Measurements from ENCODE around the gene SLC16A5. TPM values are rescaled to one million over a fixed set of nuclear protein-coding genes. Genes with fewer than 3 reads are reported as not detected.
A peak's percentile ranks its signal among the peaks of the same experiment; 100 is the strongest.

The SLC16A5 gene
- total RNA-seq, 2 donors from 2014 or later, result 28.8 to 54.0 TPM

DNA sequence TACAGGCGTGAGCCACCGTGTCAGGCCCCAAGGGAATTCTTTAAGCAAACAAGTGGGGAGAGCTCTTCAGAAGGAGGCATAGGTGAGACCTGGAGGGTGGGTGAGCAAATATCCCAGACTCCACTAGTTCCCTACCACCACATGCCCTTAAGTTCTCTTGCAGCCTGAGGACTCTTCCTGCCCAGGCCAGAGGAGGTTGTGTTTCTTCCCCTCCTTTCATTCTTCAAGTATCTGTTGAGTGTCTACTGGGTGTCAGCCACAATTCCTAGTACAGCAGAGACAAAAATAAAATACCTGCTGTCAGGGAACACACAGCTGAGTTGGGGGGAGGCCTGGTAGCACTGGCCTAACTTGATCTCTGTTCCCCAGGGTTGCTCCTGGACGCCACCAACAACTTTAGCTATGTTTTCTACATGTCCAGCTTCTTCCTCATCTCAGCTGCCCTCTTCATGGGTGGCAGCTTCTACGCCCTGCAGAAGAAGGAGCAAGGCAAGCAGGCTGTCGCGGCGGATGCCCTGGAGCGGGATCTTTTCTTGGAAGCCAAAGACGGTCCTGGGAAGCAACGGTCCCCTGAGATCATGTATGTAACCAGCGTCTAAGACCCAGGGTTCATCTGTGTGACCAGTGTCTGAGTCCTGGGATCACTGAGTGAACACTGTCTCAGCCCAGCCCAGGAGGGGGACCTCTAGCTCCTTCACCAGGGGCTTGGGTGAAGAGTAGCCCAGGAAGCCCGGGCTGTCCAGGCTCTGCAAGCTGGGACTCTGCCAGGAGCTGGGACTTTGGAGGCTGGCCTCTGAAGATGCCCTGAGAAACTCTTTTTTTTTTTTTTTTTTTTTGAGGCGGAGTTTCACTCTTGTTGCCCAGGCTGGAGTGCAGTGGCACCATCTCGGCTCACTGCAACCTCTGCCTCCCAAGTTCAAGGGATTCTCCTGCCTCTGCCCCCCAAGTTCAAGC is 16.1 kb downstream of the SLC16A5 start:
- Histone ChIP-seq H3K27me3 (ENCODE audit: control insufficient read depth, insufficient read depth, low read length, poor library complexity, severe bottlenecking) (no peaks in the 10 kb centered on the region), H3K36me3 (ENCODE audit: control insufficient read depth, insufficient read depth, low read length) (peaks cover 9% of the 10 kb centered on the region), H3K9me3 (ENCODE audit: control insufficient read depth, low read length) (no peaks in the 10 kb centered on the region), H3K27ac (ENCODE audit: low read depth, low read length) (no peak overlapping the region), H3K4me1 (ENCODE audit: control insufficient read depth, insufficient read depth, low read length) (peaks cover 20% of the 10 kb centered on the region), H3K9ac (ENCODE audit: extremely low read depth, low read length, poor library complexity, severe bottlenecking) (no peak overlapping the region), H3K4me3 (ENCODE audit: low read length) (no peak overlapping the region)
- Mint-ChIP-seq H3K36me3 (ENCODE audit: low read depth) (peaks cover 52% of the 10 kb centered on the region), H3K4me1 (peaks cover 33% of the 10 kb centered on the region), H3K27ac (peak overlapping the region; percentile 81), H3K9me3 (no peaks in the 10 kb centered on the region), H3K4me3 (no peak overlapping the region), H3K27me3 (ENCODE audit: insufficient read depth) (no peaks in the 10 kb centered on the region)
- peak; percentile 56 for DNase-seq
- WGBS, 2 experiments (ENCODE audit: insufficient coverage in 1 of 2, insufficient read length in 1 of 2), result 91 to 92% methylated on average over 10 to 14 of the region's 14 CpGs
- TF ChIP-seq, protein P1, sequence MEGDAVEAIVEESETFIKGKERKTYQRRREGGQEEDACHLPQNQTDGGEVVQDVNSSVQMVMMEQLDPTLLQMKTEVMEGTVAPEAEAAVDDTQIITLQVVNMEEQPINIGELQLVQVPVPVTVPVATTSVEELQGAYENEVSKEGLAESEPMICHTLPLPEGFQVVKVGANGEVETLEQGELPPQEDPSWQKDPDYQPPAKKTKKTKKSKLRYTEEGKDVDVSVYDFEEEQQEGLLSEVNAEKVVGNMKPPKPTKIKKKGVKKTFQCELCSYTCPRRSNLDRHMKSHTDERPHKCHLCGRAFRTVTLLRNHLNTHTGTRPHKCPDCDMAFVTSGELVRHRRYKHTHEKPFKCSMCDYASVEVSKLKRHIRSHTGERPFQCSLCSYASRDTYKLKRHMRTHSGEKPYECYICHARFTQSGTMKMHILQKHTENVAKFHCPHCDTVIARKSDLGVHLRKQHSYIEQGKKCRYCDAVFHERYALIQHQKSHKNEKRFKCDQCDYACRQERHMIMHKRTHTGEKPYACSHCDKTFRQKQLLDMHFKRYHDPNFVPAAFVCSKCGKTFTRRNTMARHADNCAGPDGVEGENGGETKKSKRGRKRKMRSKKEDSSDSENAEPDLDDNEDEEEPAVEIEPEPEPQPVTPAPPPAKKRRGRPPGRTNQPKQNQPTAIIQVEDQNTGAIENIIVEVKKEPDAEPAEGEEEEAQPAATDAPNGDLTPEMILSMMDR (conservative IDR thresholded peaks at IDR 0.05), result no peak

DNA sequence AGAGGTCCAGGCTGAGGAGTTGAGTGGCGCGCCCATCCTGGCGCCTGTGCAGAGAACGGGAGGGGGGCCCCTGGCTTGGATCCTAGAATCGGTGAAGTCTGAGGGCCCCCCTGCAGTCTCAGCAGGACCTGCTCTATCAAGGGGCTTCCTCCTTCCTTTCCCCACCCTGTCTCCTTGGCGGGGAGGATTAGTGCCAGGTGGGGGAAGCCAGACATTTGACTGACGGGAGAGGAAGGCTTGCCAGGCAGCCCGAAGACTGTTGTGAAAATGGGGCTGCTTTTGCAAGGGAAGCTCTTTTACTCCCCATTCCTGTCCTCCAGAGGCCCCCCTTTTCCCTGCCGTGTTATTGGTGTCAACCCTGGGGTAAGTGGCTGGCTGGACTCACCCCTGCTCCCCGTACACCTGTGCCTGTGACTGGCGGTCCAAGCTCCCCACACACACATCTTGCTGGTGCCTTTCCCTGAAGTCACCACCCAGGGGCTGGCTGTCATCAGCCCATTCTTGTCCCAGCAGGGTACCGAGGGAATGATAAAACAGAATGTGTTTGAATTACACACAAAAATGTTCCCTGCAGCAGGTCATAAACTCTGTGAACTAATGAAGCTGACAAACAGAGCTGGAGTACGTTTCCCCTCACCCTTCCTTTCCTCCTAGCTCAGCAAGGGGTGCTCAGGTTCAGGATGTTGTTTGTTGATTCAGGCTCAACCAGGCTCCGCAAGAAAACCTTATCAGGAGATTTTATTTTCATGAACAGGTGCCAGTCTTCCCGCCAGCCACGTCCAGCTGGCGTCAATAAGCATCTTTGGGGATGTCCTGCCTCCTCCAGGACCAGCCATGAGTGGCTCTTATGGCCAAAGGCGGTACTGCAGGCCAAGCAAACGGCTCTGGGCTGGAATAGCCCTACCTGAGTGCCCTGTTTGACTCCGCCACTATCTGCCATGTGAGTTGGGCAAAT is 17.6 kb downstream of the SLC16A5 start:
- Histone ChIP-seq H3K9ac (ENCODE audit: extremely low read depth, low read length, poor library complexity, severe bottlenecking) (no peak overlapping the region), H3K4me3 (ENCODE audit: low read length) (no peak overlapping the region), H3K36me3 (ENCODE audit: control insufficient read depth, insufficient read depth, low read length) (peaks cover 3% of the 10 kb centered on the region), H3K9me3 (ENCODE audit: control insufficient read depth, low read length) (no peaks in the 10 kb centered on the region), H3K27ac (ENCODE audit: low read depth, low read length) (no peak overlapping the region), H3K4me1 (ENCODE audit: control insufficient read depth, insufficient read depth, low read length) (peaks cover 19% of the 10 kb centered on the region), H3K27me3 (ENCODE audit: control insufficient read depth, insufficient read depth, low read length, poor library complexity, severe bottlenecking) (no peaks in the 10 kb centered on the region)
- TF ChIP-seq, protein P1 (conservative IDR thresholded peaks at IDR 0.05), result peak; percentile 89
- peaks cover 33% of the 10 kb centered on the region for H3K4me1 Mint-ChIP-seq
- H3K36me3 Mint-ChIP-seq (ENCODE audit: low read depth), result peaks cover 41% of the 10 kb centered on the region
- H3K9me3 Mint-ChIP-seq, result no peaks in the 10 kb centered on the region
- peak overlapping the region; percentile 94 for H3K27ac Mint-ChIP-seq
- H3K27me3 Mint-ChIP-seq (ENCODE audit: insufficient read depth), result no peaks in the 10 kb centered on the region
- peak; percentile 98 for DNase-seq
- H3K4me3 Mint-ChIP-seq, result peak overlapping the region; percentile 21
- WGBS, 2 experiments (ENCODE audit: insufficient coverage in 1 of 2, insufficient read length in 1 of 2), result 51 to 59% methylated on average over 12 to 20 of the region's 20 CpGs

DNA sequence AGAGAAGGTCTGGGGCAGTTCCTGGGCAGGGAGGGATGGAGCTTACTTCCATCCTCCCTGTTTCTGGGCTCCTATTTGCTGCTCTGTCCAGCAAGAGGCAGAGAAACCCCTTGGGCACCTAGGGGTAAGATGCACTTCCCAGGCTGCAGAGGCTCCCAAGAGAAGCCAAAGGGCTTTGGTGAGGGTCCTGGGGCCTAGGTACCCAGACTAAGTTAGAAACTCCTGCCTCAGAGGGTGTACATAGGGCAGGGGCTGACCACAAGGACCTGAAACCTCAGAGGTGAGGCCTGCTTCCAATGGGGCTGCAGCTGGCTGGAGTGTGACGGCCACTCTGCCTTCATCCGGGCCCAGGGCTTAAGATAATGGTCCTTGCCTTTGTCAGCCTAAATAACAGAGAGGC is 20.4 kb downstream of the SLC16A5 start:
- Histone ChIP-seq H3K9me3 (ENCODE audit: control insufficient read depth, low read length) (no peaks in the 10 kb centered on the region), H3K4me1 (ENCODE audit: control insufficient read depth, insufficient read depth, low read length) (peaks cover 19% of the 10 kb centered on the region), H3K27me3 (ENCODE audit: control insufficient read depth, insufficient read depth, low read length, poor library complexity, severe bottlenecking) (no peaks in the 10 kb centered on the region), H3K4me3 (ENCODE audit: low read length) (no peak overlapping the region), H3K27ac (ENCODE audit: low read depth, low read length) (no peak overlapping the region), H3K9ac (ENCODE audit: extremely low read depth, low read length, poor library complexity, severe bottlenecking) (no peak overlapping the region), H3K36me3 (ENCODE audit: control insufficient read depth, insufficient read depth, low read length) (peaks cover 10% of the 10 kb centered on the region)
- peak overlapping the region; percentile 82 for H3K4me3 Mint-ChIP-seq
- peaks cover 29% of the 10 kb centered on the region for H3K4me1 Mint-ChIP-seq
- no peak overlapping the region for H3K27ac Mint-ChIP-seq
- 92% methylated on average over 2 of the region's 2 CpGs; no CpG with 5 or more reads in 1 of the 2 experiments for WGBS, 2 experiments (ENCODE audit: insufficient coverage in 1 of 2, insufficient read length in 1 of 2)
- no peaks in the 10 kb centered on the region for H3K9me3 Mint-ChIP-seq
- TF ChIP-seq, protein P1 (conservative IDR thresholded peaks at IDR 0.05), result no peak
- H3K36me3 Mint-ChIP-seq (ENCODE audit: low read depth), result peaks cover 37% of the 10 kb centered on the region
- peak; percentile 62 for DNase-seq
- no peaks in the 10 kb centered on the region for H3K27me3 Mint-ChIP-seq (ENCODE audit: insufficient read depth)

Data from endodermal cell (in vitro differentiated cells).